HepG2 (cell line): Measurements from ENCODE around the gene EFCAB8. TPM values are rescaled to one million over a fixed set of nuclear protein-coding genes. Genes with fewer than 3 reads are reported as not detected.

Source experiments
- AKAP8 ChIP-seq: sonication (generic); formaldehyde crosslinking; IDR thresholded peaks from 2 replicates; pipeline ENCODE4 v1.5.1; 2020; ENCODE audit warnings: mild to moderate bottlenecking, missing genetic modification reagents
- GTF2F1 ChIP-seq: fragments of 150-350 bp; IDR thresholded peaks from 2 replicates; pipeline ENCODE4 v1.6.1; 2014; ENCODE audit warnings: low read length
- HNRNPH1 ChIP-seq: fragments of 200-400 bp; formaldehyde crosslinking; optimal IDR thresholded peaks from 2 replicates; pipeline ENCODE3; 2017; ENCODE audit warnings: mild to moderate bottlenecking, low read depth, low read length
- HNRNPL ChIP-seq: fragments of 200-400 bp; formaldehyde crosslinking; IDR thresholded peaks from 2 replicates; pipeline ENCODE4 v1.6.1; 2017; ENCODE audit warnings: mild to moderate bottlenecking, low read depth, low read length
- MIER2 ChIP-seq: IDR thresholded peaks from 2 replicates; pipeline ENCODE4 v1.6.1; 2016; ENCODE audit warnings: missing biosample characterization, missing genetic modification reagents
- NFIC ChIP-seq: IDR thresholded peaks from 2 replicates; pipeline ENCODE4 v1.6.1; 2012; ENCODE audit warnings: mild to moderate bottlenecking, low read length, inconsistent platforms
- NFYB ChIP-seq: sonication (generic); formaldehyde crosslinking; IDR thresholded peaks from 2 replicates; pipeline ENCODE4 v1.4.0; 2020; ENCODE audit warnings: missing genetic modification reagents
- NKX3-1 ChIP-seq: sonication (generic); formaldehyde crosslinking; IDR thresholded peaks from 2 replicates; pipeline ENCODE4 v1.5.0; 2020; ENCODE audit warnings: missing genetic modification reagents
- SALL2 ChIP-seq: sonication (generic); formaldehyde crosslinking; IDR thresholded peaks from 2 replicates; pipeline ENCODE4 v1.8.1; 2023; ENCODE audit warnings: mild to moderate bottlenecking, missing genetic modification reagents, inconsistent platforms
- ZBTB42 ChIP-seq: sonication (generic); formaldehyde crosslinking; IDR thresholded peaks from 2 replicates; pipeline ENCODE4 v1.5.0; 2020; ENCODE audit warnings: mild to moderate bottlenecking, missing genetic modification reagents
- ZFP91 ChIP-seq: sonication (generic); formaldehyde crosslinking; IDR thresholded peaks from 2 replicates; pipeline ENCODE4 v1.9.0; 2022; ENCODE audit warnings: missing genetic modification reagents, mild to moderate bottlenecking, borderline replicate concordance
- ZNF562 ChIP-seq: sonication (generic); formaldehyde crosslinking; IDR thresholded peaks from 2 replicates; pipeline ENCODE4 v1.8.0; 2022; ENCODE audit warnings: missing genetic modification reagents, borderline replicate concordance
- ZNF564 ChIP-seq: sonication (generic); formaldehyde crosslinking; IDR thresholded peaks from 2 replicates; pipeline ENCODE4 v1.8.1; 2023; ENCODE audit warnings: mild to moderate bottlenecking, missing genetic modification reagents
- ZNF570 ChIP-seq: sonication (generic); formaldehyde crosslinking; IDR thresholded peaks from 2 replicates; pipeline ENCODE4 v1.4.0; 2020; ENCODE audit warnings: mild to moderate bottlenecking, missing genetic modification reagents, borderline replicate concordance
- ZSCAN31 ChIP-seq: sonication (generic); formaldehyde crosslinking; IDR thresholded peaks from 2 replicates; pipeline ENCODE4 v1.5.0; 2020; ENCODE audit warnings: low read depth, mild to moderate bottlenecking, missing genetic modification reagents
- polyA plus RNA-seq, 8 experiments: library from polyadenylated mRNA; depleted of rRNA in 3 of 8; stranded (reverse) in 7 of 8; unstranded in 1 of 8; fragments of >200 nt; fragmentation: Illumina TruSeq in 4 of 8; extraction: Trizol in 4 of 8; gene quantifications; 2 replicates each; pipeline versions ENCODE4 v1.2.1 to v1.2.3, GENCODE V29; 2011 to 2016; ENCODE audit warnings: low read depth in 4 of 8, missing spikeins in 1 of 8, mixed read lengths in 1 of 8; ENCODE audit not compliant: insufficient read depth in 1 of 8
- total RNA-seq, 5 experiments: library from RNA; depleted of rRNA; stranded (reverse); fragments of >200 nt; fragmentation: Illumina TruSeq; extraction: Trizol; gene quantifications; 2 replicates each; pipeline ENCODE4 v1.2.3, GENCODE V29; 2016; ENCODE audit warnings: low read depth in 1 of 5
- TF ChIP-seq, protein P1 (sequence below), 2 experiments: sonication (generic) in 1 of 2; formaldehyde crosslinking in 1 of 2; IDR thresholded peaks; 2 replicates each; pipeline versions ENCODE4 v1.4.0 to v1.6.1; 2016 to 2020; ENCODE audit warnings: borderline replicate concordance in 1 of 2, low read depth in 1 of 2, mild to moderate bottlenecking in 1 of 2, missing genetic modification reagents in 1 of 2
- TF ChIP-seq, protein P2 (sequence below): sonication (generic); formaldehyde crosslinking; IDR thresholded peaks from 2 replicates; pipeline ENCODE4 v1.8.1; 2023; ENCODE audit warnings: mild to moderate bottlenecking, missing genetic modification reagents, borderline replicate concordance
- TF ChIP-seq, protein P3 (sequence below): sonication (generic); formaldehyde crosslinking; IDR thresholded peaks from 2 replicates; pipeline ENCODE4 v1.4.0; 2020; ENCODE audit warnings: mild to moderate bottlenecking, missing genetic modification reagents
- TF ChIP-seq, protein P4 (sequence below): IDR thresholded peaks from 2 replicates; pipeline ENCODE4 v1.6.1; 2016; ENCODE audit warnings: missing biosample characterization, missing genetic modification reagents, low read depth

The EFCAB8 gene
- total and polyA plus RNA-seq, 2 of the 13 experiments (the other 11 are each of a cell fraction or from before 2014, with no cell fraction given) = 0.15 to 0.22 TPM

DNA sequence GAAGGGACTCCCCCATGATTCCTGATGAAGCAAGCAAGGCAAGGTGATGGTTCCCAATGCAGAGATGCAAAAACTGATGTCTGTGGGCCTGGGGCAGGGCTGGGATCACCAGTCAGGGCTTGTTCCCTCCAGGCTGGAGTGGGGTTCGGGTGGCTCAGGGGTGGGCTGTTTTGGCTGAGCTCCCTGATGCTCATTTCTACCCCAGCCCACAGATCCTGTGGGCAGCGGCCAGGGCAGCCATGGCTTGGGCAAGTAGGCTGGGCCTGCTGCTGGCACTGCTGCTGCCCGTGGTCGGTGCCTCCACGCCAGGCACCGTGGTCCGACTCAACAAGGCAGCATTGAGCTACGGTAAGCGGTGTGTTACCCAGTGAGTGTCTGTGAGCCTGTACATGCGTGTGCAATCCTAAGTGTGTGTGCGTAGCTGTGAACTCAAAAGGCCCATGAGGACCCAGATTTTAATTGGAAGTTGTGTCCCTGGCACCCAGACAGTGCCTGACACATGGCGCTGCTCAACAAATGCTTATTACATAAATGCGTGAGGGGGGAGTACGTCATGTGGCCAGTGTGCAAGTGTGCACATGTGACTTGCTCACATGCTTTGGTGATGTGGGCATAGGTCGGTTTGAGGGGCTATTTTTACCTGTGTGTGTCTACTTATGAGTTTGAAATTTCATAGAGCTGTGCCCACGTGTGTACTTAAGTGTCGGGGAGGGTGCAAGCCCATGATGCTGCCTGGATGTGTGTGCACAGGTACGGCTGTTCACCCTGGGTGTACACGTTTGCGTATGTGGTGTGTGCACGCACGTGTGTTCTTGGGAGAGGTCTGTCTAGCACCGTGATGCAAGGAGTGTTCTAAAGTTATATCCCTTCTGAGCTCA is 149.9 kb downstream of the EFCAB8 start (continued):
- TF ChIP-seq ZFP91 (CRISPR knock-in tag) (no peak), ZNF564 (CRISPR knock-in tag) (no peak; the same call in 1 of the 2 replicates), NFIC (no peak), ZBTB42 (no peak), GTF2F1 (no peak), ZNF570 (CRISPR knock-in tag) (no peak), ZSCAN31 (CRISPR knock-in tag) (no peak; the same call in 1 of the 2 replicates), HNRNPH1 (peak; percentile 91), HNRNPL (peak; percentile 94), SALL2 (CRISPR knock-in tag) (no peak; the same call in 1 of the 2 replicates), AKAP8 (no peak), MIER2 (no peak), NKX3-1 (CRISPR knock-in tag) (peak; percentile 66; the same call in 1 of the 2 replicates), ZNF562 (CRISPR knock-in tag) (no peak), NFYB (CRISPR knock-in tag) (no peak)
- TF ChIP-seq, protein P1, sequence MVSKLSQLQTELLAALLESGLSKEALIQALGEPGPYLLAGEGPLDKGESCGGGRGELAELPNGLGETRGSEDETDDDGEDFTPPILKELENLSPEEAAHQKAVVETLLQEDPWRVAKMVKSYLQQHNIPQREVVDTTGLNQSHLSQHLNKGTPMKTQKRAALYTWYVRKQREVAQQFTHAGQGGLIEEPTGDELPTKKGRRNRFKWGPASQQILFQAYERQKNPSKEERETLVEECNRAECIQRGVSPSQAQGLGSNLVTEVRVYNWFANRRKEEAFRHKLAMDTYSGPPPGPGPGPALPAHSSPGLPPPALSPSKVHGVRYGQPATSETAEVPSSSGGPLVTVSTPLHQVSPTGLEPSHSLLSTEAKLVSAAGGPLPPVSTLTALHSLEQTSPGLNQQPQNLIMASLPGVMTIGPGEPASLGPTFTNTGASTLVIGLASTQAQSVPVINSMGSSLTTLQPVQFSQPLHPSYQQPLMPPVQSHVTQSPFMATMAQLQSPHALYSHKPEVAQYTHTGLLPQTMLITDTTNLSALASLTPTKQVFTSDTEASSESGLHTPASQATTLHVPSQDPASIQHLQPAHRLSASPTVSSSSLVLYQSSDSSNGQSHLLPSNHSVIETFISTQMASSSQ (IDR thresholded peaks at IDR 0.05; ENCODE audit: low read depth) = no peak
- TF ChIP-seq, protein P1 (CRISPR knock-in tag; IDR thresholded peaks at IDR 0.05; ENCODE audit: borderline replicate concordance) = no peak
- TF ChIP-seq, protein P2, sequence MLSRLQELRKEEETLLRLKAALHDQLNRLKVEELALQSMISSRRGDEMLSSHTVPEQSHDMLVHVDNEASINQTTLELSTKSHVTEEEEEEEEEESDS = peak; percentile 77; the same call in 1 of the 2 replicates
- TF ChIP-seq, protein P3, sequence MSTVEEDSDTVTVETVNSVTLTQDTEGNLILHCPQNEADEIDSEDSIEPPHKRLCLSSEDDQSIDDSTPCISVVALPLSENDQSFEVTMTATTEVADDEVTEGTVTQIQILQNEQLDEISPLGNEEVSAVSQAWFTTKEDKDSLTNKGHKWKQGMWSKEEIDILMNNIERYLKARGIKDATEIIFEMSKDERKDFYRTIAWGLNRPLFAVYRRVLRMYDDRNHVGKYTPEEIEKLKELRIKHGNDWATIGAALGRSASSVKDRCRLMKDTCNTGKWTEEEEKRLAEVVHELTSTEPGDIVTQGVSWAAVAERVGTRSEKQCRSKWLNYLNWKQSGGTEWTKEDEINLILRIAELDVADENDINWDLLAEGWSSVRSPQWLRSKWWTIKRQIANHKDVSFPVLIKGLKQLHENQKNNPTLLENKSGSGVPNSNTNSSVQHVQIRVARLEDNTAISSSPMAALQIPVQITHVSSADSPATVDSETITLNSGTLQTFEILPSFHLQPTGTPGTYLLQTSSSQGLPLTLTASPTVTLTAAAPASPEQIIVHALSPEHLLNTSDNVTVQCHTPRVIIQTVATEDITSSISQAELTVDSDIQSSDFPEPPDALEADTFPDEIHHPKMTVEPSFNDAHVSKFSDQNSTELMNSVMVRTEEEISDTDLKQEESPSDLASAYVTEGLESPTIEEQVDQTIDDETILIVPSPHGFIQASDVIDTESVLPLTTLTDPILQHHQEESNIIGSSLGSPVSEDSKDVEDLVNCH = no peak
- TF ChIP-seq, protein P4, sequence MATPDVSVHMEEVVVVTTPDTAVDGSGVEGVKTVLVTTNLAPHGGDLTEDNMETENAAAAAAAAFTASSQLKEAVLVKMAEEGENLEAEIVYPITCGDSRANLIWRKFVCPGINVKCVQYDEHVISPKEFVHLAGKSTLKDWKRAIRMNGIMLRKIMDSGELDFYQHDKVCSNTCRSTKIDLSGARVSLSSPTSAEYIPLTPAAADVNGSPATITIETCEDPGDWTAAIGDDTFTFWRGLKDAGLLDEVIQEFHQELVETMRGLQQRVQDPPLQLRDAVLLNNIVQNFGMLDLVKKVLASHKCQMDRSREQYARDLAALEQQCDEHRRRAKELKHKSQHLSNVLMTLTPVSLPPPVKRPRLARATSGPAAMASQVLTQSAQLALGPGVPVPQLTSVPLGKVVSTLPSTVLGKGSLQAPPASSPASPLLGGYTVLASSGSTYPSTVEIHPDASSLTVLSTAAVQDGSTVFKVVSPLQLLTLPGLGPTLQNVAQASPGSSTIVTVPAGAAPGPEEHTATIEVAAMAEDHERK (CRISPR knock-in tag) = no peak
